GM19324 (cell line): ENCODE measurements around the gene CBLB.
A peak's percentile ranks its signal among the peaks of the same experiment; 100 is the strongest.

Experiments
- ATAC-seq: cut with Tn5 transposase; IDR thresholded peaks from one replicate; pipeline ENCODE4 v1.9.1; 2021; ENCODE audit warnings: mild to moderate bottlenecking, moderate library complexity; ENCODE audit not compliant: unreplicated experiment, low FRiP score

The CBLB gene

GRCh38 chr3:105868742-105869530 is at the start of gene CBLB:
Gene CBLB, minus strand, starts transcription at chr3:105869012. Its CDS starts 1,435 bp downstream, at chr3:105867577.
- ATAC-seq, result peak; percentile 93

GRCh38 chr3:105916767-105917166 is 48.0 kb upstream of the CBLB start:
- no peak for ATAC-seq

GRCh38 chr3:105915524-105915923 is 46.7 kb upstream of the CBLB start:
- ATAC-seq, result no peak

- no peak for ATAC-seq
Observed at GRCh38 chr3:105913616-105914015, 44.8 kb upstream of the CBLB start.

GRCh38 chr3:105912891-105913290 is 44.1 kb upstream of the CBLB start:
- ATAC-seq, result no peak

- ATAC-seq, result no peak
Observed at GRCh38 chr3:105911496-105911895, 42.7 kb upstream of the CBLB start.

GRCh38 chr3:105907777-105908176 is 39.0 kb upstream of the CBLB start:
- no peak for ATAC-seq

- ATAC-seq, result no peak
Observed at GRCh38 chr3:105906836-105907235, 38.0 kb upstream of the CBLB start.

GRCh38 chr3:105906345-105906744 is 37.5 kb upstream of the CBLB start:
- no peak for ATAC-seq

- no peak for ATAC-seq
Observed at GRCh38 chr3:105905328-105905727, 36.5 kb upstream of the CBLB start.

- ATAC-seq, result no peak
Observed at GRCh38 chr3:105904678-105905284, 36.0 kb upstream of the CBLB start.

GRCh38 chr3:105904251-105904650 is 35.4 kb upstream of the CBLB start:
- no peak for ATAC-seq

GRCh38 chr3:105899516-105899915 is 30.7 kb upstream of the CBLB start:
- no peak for ATAC-seq

GRCh38 chr3:105891101-105891500 is 22.3 kb upstream of the CBLB start:
- no peak for ATAC-seq

GRCh38 chr3:105888621-105889579 is 20.1 kb upstream of the CBLB start:
- no peak for ATAC-seq

- ATAC-seq, result no peak
Observed at GRCh38 chr3:105885256-105885655, 16.4 kb upstream of the CBLB start.

- no peak for ATAC-seq
Observed at GRCh38 chr3:105883798-105884377, 15.1 kb upstream of the CBLB start.

GRCh38 chr3:105880681-105881290 is 12.0 kb upstream of the CBLB start:
- ATAC-seq, result no peak

- ATAC-seq, result no peak
Observed at GRCh38 chr3:105878061-105878460, 9.2 kb upstream of the CBLB start.

- ATAC-seq, result no peak
Observed at GRCh38 chr3:105877336-105877910, 8.6 kb upstream of the CBLB start.
